Stimulated activated CD4-positive, alpha-beta T cell treated with anti-CD3 and anti-CD28 coated beads, TNF-alpha, amount 100 ng/mL, for 24 hours (primary cell): Measurements from ENCODE around the gene LRMDA.
"Not testable (repeated sequence)": the region's sequence is repeated elsewhere in the genome, so short reads cannot be mapped to it uniquely, and the experiment has no call there.

Experiments used
- DNase-seq, 3 experiments: peaks; one replicate each; pipeline ENCODE4 v3.0.0-alpha.2; 2020; ENCODE audit warnings: low read depth in 3 of 3

Gene LRMDA

GRCh38 chr10:75582102-75582501 is 150.7 kb downstream of the LRMDA start:
- no peak for DNase-seq

GRCh38 chr10:75585294-75585693 is 153.9 kb downstream of the LRMDA start:
- no peak for DNase-seq

- no peak for DNase-seq
These were observed 155.4 kb downstream of the LRMDA start for GRCh38 chr10:75586814-75587213.

DNA sequence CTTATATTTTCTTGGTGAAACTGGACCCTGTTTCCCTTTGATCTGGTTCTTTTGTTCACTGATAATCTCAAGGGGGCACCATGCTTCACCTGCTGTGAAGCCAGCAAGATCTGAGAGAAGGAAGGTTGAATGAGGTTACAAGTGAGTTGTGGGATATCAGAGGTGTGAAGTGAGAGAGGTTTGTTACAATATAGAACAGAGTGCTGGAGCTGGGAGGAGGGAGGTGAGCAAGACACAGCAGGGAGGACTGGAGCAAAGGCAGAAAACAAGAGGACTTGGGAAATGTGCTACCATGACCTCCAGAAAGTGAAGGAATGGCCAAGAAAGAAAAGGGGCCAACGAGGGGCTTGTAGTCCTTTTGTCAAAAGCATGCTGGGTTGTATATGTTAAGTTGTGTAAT is 156.6 kb downstream of the LRMDA start:
- DNase-seq = no peak

DNA sequence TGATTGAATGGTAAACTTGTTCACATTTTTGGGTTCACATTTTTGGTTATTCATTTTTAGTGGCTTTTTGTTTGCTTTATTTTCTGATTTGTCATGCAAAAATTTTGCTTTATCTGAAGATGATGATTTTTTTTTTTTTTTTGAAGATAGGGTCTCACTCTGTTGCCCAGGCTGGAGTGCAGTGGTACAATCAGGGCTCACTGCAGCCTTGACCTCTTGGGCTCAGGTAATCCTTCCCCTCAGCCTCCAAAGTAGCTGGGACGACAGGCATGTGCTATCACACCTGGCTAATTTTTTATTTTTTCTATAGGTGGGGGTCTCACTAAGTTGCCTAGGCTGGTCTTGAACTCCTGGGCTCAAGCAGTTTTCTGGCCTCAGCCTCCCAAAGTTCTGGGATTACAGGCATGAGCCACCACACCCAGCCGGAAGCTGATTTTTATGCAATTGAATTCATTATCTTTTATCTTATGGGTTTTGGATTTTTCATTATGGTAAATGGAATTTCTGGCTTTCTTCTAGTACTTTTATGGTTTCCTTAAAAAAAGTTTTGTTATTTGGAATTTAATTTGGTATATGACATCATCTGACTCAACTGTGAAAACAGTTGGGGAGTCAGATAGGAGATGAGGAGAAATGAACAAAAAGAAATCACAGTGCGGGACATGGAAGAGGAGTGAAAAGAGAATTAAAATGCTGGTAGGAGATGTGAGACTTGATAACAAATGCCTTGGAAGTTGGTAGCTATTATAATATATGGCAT is 158.7 kb downstream of the LRMDA start:
- no peak for DNase-seq

GRCh38 chr10:75592151-75592787 is 160.8 kb downstream of the LRMDA start:
- no peak for DNase-seq

GRCh38 chr10:75592791-75593643 is 161.6 kb downstream of the LRMDA start:
- DNase-seq = no peak

DNA sequence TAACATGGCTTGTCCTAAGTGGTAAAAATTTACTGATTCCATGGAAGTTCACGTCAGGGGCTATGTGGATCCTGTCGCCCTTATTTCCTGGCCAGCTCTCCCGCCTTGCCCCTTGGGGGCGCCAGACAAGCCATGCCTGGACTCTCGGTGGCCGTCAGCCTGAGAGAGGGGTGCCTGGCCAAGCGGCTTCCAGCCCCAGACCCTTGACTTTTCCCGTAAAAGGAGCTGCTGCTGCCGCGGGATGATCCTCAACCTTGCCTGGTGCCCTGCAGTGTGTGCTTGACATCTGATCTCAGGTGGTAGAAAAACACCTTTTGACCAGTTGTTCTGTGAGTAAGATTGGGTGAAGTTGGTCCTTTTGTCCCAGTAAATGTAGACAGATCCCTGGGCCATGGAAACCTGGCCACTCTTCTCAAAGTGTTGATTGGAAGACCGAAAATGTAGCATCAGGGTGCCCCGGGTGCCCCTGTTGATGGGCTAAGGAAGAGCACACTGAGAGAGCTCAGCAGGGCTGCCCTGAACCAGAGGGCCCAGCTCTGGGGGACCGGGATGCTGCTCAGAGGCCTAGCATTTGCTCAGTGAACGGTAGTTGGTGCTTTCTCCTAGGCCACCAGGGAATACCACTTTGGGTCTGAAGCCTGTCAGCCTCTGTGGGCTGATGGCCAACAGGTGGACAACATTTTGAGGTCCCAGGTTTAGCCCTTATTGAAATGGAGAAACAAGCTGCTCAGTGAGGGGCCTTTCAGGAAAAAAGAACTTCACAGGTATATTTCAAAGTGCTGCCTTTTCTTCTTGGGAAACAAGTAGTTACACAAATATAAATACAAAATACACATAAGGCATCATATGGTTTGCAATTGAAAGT is 162.5 kb downstream of the LRMDA start:
- DNase-seq = no peak

DNA sequence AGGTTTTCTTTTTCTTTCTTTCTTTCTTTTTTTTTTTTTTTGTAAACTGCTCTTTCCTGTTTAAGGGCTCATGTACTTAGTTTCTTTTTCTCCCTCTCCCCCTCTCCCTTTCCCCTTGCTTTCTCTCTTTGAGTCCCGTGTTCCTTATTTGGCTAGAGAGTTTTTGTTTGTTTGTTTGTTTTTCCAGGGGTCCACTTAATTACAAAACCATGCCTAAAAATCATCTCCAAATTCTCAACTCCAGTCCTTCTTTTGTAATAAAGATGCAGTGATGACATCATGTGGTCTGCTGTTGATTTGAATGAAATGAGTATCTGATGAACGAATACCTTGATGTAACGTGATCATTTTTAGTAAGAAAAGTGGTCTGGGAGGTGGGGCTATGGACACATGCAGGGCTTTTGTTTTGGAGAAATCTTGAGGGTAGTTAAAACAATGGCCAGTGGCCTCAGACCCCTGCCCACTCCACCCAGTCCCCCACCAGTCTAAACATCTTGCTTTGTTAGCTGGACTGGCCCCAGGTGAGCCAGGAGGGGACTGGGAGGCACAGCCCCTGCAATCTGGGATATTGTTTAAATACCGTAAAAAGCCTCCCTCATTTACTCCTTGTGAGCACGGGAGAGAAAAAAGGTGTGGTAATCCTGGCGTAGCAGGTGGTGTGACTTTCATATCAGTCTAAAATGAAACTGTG is 165.7 kb downstream of the LRMDA start:
- no peak for DNase-seq

DNA sequence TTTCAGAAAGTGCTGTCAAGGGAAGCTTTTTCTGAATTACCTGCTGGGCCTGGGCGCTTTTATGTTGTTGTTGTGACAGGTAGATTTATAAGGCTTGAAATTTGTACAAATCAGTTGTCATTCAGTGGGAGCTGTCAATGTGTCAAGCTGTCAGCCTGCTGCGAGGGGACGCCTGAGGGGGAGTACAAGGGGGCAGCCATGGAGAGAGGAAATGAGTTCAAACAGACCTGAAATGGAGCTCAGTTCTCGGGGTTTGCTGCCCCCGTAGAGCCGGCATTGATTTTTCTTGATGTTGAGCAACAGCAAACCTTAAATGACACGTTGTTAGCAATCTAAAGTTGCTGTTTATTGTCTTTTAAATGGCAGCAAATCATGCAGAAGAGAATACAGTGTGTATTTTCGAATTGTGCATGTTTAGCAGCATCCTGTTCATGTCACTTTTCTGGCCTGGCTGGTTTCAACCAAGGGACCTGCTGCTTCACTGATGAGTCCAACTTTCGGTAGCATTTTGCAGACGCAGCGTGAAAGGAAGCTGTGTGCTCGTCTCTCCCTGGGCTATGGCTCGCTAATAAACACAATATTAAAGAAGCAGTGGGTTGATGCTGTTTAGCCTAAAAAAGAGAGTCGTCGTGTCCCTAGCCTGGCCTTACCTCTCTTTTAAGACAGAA is 166.5 kb downstream of the LRMDA start:
- no peak for DNase-seq

DNA sequence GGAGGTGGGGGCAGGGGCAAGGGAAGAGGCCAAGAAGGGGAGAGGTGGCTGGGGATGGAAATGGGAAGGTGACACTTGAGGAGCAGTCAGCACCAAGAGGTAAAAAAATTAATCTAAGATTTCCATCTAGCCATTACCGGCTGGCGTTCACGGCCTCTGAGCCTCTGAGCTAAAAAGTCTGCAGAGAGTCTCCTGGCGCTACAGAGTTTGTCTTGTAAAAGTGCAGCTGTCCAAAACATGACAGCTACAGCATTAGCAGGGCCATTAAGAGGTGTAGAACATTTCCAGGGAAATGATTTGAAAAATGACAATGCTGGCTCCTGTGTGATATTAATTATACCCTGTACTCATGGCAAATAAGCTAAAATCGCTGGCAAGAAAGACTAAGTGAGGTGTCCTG is 167.6 kb downstream of the LRMDA start:
- no peak for DNase-seq

DNA sequence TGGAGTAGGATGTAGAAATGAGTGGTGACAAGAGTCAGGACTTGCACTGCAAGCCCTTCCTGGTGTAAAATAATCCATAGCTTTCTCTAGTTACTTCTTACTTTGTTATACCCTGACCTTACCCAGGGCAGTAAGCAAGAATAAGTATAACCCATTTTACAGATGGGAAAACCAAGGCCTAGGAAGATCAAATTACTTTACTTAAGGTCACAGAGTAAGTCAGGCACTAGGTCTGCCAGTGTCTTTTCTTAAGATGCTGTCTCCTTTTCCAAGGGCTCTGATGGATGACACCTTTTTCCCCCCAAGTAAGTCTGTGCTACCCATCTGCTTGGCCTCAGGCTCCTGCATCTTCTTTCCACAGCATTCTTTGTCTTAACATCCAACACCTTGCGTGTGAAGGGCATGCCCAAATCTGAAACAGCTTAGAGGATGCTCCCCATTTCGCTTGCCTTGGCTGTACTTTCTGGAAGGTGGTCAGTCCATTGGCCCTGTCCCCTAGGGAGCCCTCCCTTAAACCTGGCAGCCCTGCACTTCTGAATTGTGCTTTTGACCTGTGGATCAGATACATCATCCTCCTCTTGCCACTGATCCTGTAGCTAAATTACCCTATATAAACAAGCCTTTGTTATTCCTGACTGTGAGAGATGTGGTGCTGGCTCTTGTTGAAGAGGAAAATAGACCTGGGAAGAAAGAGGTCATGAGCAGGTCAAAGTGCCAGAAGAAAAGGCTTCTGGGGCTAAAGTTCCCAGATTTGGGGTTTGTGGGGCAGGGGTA is 168.6 kb downstream of the LRMDA start:
- no peak for DNase-seq

GRCh38 chr10:75600833-75601232 is 169.4 kb downstream of the LRMDA start:
- no peak for DNase-seq

- DNase-seq = no peak
These were observed 170.9 kb downstream of the LRMDA start for GRCh38 chr10:75602341-75602740.

DNA sequence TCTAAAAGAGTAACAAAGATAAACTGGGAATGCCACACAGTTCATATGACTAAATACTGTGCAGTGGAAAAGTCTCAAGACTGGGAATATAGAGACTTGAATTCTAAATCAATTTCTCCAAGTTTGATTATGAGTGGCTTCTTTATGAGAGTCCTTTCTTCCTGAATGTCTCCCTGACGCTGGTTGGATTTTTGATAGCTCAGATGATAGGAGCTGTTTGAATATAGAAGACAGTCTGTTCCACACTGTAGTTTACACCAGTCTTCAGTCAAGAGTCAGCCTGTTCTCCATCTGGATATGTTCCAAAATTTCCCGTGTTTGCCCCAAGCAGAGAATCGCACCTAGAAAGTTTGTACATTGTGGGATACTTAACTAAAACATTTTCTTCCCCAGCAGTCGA is 173.7 kb downstream of the LRMDA start:
- no peak for DNase-seq

GRCh38 chr10:75605795-75606194 is 174.4 kb downstream of the LRMDA start:
- not testable (repeated sequence) for DNase-seq

GRCh38 chr10:75606203-75606779 is 174.9 kb downstream of the LRMDA start:
- no peak for DNase-seq

DNA sequence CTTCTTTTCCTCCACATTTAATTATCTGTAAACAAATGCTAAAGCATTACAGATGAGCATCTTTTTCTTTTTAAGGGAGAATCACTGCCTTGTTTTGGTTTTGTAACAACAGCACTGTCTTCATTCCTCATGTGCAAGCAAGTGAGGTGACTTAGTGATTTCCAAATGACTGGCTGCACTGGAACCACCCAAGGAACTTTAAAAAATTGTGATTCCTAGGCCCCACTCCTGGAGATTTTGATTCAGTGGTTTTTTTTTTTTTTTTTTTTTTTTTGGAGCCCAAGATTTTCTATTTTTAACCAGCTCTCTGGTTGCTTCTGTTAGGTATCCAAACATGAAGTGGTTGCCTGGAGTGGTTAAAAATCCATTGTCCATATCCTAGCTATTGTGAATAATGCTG is 176.2 kb downstream of the LRMDA start:
- no peak for DNase-seq

- DNase-seq = no peak
These were observed 178.8 kb downstream of the LRMDA start for GRCh38 chr10:75610183-75610582.
